Raji (cell line): ENCODE data around the gene HPN.

Source experiments
- POLR2A ChIP-seq: IDR thresholded peaks from 2 replicates; pipeline ENCODE4 v1.6.1; 2011; ENCODE audit warnings: low read depth, low read length, control low read depth; ENCODE audit not compliant: insufficient read depth

HPN gene

DNA sequence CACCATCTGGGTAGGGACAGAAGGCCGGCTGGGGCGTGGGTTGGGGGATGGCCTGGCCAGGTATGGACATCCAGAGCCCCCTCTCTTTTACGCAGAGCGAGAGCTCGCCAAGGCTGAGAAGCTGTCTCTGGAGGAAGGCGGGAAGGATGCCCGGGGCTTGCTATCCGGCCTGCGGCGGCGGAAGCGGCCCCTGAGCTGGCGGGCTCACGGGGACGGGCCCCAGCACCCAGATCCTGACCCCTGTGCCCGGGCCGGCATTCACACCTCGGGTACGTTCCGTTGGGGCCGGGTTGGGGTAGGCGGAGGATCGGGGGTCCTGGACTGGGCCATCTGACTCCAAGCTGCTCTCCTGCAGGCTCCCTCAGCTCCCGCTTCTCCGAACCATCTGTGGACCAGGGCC is 19.9 kb upstream of the HPN start:
- TF ChIP-seq POLR2A, result no peak

DNA sequence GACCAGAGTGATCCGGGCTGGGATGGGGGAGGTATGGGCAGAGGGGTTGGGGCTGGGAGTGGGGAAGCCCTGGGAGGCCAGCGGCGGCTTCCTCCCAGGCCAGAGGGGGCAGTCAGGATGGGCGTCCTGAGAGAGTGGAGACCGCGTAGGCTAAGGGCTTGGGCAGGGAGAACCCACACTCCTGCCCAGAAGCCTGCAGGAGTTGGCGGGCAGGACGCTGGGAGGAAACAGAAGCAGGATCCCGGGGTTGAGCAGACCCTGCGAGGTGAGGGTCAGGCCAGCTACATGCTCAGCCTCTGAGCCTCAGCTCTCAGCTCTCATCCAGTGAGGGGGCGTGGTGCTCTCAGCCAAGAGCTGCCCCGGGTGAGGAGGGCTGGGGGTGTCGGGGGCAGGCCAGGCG is 19.1 kb upstream of the HPN start:
- no peak for TF ChIP-seq POLR2A

DNA sequence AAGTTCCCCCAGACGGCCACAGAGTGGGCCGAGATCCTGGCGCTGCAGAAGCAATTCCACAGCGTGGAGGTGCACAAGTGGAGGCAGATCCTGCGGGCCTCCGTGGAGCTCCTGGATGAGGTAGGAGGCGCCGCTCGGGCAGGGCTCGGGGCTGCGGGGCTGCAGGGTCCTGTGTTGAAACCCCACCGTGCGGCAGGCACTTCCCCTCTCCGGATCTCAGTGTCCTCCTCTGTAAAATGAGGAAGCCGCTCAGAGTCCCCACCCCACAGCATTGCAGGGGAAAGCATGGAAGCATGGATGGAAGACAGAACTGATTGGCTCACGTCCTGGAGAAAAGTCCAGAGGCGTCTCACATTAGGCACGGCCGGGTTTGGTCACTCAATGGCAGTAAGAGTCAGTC is 18.1 kb upstream of the HPN start:
- TF ChIP-seq POLR2A, result no peak

DNA sequence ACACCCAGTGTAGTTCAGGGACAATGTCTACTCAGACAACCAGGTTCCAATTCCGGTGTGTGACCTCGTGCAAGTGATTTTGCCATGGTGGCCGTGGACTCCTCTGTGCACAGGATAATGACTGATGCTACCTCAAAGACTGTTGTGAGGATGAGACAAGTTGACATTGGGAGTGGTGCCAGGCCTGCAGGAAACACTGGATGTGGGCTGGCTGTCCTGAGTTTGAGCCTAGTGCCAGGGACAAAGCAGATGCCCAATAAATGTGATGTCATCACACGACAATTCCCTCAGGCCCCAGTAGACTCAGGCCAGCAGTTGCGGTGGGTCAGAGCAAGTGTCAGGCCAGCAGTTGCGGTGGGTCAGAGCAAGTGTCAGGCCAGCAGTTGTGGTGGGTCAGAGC is 17.4 kb upstream of the HPN start:
- no peak for TF ChIP-seq POLR2A

DNA sequence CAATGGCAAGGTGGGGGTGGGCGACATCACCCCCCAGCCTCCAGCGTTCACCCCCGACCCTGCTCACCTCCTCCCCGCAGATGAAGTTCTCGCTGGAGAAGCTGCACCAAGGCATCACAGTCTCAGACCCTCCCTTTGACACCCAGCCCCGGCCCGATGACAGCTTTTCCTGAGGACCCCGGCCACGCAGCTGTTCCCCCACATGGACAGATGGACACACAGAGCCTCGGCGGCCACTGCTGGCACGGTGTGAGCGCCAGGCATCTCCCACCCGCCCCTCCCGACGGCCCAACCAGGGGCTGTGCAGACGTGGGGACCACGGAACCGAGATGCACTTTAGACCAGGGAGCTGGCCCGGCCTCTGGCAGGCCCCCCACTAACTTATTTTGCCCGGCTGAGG is 15.6 kb upstream of the HPN start:
- TF ChIP-seq POLR2A, result no peak

DNA sequence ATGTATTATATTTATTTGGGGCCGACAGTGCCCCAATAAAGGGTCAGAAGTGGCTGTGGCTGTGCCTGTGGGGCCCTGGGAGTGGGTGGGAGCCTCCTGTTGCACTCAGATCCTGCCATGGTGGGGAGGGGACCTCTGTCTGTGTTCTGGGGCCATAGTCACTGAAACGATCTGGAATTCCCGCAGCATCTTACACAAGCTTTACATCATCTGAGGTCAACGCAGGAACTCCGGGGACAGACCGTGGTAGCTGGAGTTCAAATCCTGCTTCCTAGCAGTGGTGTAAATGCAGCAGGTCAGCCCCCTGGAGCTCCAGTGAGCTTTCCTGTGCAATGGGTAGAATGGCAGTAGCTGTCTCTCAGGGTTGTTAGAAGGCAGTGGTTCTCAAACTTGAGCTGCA is 15.1 kb upstream of the HPN start:
- TF ChIP-seq POLR2A, result no peak

DNA sequence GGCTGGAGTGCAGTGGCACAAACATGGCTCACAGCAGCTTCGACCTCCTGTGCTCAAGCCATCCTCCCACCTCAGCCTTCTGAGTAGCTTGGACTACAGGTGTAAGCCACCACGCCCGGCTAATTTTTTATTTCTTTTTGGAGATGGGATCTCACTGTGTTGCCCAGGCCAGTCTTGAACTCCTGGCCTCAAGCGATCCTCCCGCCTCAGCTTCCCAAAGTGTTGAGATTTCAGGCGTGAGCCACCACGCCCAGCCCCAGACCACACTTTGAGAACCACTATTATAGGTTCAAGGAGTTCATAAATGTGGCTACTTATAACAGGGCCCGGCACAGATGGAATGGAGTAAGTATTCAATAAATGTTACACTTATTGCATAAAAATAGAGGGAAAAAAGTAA is 14.5 kb upstream of the HPN start:
- no peak for TF ChIP-seq POLR2A

DNA sequence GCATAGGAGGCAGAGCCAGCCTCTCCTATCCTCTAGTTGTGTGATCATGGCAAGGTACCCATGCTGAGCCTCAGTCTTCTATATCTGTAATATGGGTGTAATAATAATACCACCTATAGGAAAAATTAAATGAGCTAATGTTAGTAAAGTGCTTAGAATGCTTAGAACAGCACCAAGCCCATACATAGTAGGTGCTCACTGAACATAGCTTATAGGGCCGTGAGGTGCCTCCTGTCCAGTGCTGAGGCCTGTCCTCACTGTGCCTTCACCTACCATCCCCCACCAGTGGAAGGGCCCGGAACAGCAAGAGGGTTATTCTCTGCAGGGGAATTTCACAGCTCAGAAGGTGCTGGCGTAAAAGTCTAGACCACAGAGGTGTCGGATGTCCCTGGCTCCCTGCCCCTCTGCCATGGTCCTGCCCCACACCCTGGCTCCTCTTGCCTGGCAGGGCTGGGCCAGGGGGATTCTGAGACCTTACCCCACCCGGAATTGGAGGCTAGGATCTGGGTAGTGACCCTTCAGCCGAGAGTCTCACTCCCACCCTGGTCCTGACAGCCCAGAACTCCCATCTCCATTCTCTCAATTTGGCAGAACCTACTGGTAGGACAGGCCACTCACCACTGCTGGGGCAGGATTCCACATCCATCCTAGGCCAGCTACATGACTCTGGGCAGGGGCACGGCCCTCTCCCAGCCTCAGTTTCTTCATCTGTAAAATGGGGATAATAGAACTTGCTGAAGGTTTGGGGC is 13.5 kb upstream of the HPN start:
- TF ChIP-seq POLR2A, result no peak

DNA sequence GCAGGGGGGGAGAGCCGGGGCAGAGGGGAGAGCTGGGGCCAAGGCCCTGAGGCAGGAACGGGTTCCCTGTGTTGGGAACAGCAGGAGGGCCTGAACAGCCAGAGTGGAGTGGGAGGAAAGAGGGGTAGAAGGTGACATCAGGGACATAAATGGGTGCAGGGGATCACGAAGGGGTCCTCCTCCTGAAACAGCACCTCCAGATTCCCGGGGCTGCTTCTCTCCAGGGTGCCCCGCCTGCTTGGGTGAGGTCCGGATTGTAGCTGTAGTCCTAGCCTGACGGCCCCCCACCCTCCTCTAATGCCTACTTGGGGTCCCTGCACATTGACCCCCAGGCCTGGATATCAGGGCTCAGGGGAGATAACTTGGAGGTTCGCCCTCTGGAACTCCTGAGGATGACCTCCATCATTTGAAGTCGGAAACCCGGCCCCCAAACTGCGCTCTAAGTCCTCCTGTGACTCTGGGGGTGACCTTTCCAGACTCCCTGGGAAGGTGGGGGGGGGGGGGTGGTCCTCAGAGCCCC is 11.7 kb upstream of the HPN start:
- TF ChIP-seq POLR2A, result no peak

DNA sequence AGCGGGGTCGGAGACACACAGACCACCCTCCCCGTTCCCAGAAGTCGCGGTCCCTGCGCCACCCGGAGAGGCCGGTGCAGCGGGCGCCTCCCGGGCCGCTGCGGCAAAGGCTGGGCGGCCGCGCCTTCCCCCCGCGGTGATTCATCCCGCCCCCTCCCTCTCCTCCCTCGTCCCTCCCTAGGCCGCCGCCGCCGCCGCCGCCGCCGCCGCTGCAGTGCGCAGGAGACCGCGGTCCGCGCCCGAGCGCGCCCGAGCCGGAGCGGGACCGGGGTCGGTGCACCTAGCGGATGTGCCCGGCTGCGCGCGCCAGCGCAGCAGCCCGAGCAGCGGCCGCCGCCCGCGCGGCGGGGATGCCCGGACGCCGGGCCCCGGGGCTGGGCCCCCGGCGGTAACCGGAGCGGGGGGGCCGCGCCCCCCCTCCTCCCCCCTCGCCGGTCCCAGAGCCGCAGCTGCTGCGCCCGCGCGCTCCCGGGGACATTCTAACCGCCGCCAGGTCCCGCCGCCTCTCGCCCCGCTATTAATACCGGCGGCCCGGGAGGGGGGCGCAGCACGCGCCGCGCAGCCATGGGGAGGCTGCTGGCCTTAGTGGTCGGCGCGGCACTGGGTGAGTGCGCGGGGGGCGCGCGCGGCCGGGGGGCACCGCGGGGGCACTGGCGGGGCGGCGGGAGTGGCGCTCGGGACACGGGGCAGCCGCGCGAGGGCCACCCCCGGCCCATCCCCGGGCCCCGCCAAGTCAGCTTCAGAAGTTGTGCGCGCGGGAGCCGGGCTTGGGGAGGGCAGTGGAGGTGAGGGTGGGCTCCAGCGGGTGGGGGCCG is 11.1 kb upstream of the HPN start, which contains the start of gene SCN1B:
Gene SCN1B, plus strand, starts transcription at position 214 of the 815 bp plus-strand sequence. Its CDS starts 351 bp downstream, at position 565.
- TF ChIP-seq POLR2A, result no peak

DNA sequence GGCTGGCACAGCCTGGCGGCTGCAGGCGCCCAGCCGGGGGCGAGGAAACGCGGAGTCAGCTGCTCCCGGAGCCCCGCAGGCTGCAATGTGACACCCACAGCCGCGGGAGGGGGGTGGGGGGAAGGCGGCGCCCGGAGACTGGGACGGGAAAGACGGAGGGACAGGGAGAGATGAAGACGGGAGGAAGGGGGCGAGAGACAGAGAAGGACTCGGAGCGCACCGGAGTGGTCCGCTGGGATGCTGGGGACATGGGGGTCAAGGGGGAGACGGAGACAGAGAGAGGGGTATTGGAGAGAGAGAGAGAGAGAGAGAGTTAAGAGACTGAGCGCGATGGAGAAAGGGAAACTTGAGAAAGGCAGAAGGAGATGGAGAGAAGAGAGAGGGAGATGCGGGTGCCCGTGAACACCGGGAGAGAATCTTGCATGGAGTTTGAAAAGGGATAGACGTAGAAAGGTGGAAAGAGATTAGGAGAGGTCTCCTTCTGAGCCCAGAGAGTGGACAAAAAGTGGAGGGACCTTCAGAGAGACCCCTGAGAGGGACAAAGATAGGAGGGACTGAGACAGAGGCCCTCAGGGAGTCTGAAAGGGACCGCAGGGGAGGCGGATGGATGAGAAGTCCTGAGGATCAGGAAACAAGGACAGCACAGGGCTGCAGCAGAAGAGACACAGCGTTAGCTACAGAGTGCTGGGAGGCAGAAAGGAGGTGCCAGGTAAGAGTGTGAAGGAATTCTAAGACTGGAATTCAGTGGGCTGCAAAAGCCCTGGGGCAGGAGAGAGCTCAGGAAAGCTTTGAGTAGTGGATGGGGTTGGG is 10.2 kb upstream of the HPN start:
- no peak for TF ChIP-seq POLR2A

DNA sequence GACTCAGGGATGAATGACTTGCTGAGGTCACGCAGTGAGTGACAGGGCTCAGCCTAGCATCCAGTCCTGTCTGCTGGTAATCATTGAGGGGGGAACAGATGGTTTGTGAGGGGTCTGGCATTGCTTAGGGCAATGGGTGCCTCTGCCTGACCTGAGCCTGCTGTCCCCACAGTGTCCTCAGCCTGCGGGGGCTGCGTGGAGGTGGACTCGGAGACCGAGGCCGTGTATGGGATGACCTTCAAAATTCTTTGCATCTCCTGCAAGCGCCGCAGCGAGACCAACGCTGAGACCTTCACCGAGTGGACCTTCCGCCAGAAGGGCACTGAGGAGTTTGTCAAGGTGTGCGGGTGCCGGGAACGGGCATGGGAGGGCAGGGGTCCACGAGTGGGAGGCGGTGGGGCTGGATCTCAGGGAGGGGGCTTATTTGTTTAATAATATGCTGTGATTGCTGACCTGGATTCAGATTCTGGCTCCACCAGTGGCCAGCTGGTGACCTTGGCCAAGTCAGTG is 9.1 kb upstream of the HPN start:
- no peak for TF ChIP-seq POLR2A

DNA sequence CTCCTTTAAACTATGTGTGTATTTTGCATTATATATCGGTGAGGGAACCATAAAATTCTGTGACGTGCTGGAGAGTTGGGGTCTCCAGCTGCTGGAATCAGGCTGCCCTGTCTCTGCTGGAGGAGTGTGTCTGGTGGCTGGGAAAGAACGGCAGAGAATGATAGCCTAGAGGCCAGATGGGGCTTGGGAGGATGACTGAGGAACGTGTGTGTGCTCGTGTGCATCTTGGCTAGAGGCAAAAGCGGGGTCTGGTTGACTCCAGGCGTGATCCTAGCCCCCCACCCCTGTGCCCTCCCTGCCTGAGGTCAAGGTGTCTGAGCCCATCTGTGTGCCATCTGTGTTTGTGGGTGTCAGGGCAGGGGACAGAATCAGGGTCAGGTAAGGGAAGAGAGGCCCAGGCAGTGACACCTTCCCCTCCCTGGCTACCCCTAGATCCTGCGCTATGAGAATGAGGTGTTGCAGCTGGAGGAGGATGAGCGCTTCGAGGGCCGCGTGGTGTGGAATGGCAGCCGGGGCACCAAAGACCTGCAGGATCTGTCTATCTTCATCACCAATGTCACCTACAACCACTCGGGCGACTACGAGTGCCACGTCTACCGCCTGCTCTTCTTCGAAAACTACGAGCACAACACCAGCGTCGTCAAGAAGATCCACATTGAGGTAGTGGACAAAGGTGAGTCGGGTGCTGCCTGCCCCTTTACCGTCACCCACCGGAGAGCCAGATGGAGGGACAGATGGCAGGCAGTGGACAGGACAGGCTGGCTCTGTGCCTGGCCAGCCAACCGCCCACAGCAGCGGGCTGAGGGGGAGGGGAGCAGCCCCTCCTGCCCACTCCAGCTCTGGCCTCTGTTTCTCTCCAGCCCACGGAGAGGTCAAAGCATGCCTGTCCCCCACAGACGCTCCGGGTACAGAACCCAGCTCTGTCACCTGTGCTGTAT is 8.2 kb upstream of the HPN start:
- TF ChIP-seq POLR2A, result no peak

DNA sequence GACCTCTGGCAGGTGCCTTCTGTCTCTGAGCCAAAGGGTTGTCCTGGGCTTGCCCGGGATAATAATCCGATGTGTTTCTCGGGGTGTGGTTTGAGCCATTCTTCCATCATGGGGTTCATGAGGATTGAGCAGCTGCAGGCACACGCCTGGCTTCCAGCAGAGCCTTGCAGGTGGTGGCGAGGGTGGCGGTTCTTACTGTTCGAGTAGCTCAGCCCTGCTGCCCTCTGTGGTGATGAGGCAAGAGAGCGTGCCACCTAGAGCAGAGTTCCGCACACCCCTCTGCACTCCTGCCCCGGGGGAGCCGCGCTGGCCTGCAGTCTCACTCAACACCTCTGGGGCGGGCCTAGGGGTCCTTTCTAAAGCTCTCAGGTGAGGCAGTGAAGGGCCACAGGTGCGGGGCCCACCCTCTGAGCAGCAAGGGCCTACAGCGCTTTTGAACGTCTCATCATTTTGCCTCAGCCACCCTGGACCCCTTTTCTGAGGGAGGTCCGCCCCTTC is 7.5 kb upstream of the HPN start:
- no peak for TF ChIP-seq POLR2A
